ENCODE measurements around the gene MLPH.

- TF ChIP-seq CTCF (conservative IDR thresholded peaks at IDR 0.05 in 1 of 2, IDR thresholded peaks at IDR 0.05 in 1 of 2; ENCODE audit: extremely low read depth in 1 of 2, insufficient read depth in 1 of 2, low read depth in 1 of 2, low read length in 2 of 2) (no peak), EZH2 (IDR thresholded peaks at IDR 0.05; ENCODE audit: borderline replicate concordance, low read length) (no peak)
Observed at GRCh38 chr2:237551071-237551574, 64.1 kb downstream of the MLPH start.

All from mammary epithelial cell (primary cell).